HepG2 (cell line): ENCODE results near the gene SOX5. TPM values are rescaled to one million over a fixed set of nuclear protein-coding genes. Genes with fewer than 3 reads are reported as not detected.

Experiments used
- ATAC-seq: fragments of 200-7000 bp; cut with Tn5 transposase; 3 replicates; pipeline ENCODE4 v1.9.1; 2020; ENCODE audit warnings: mild to moderate bottlenecking, moderate library complexity
- BruUV-seq: library from RNA; stranded (reverse); fragments of 400-500 nt; replicated peaks from 2 replicates; lab custom pipeline; 2021; lab: Mats Ljungman, UMichigan
- CTCF ChIA-PET: fragments of 300-600 bp; formaldehyde crosslinking; extraction: SDS; loops from one replicate; lab custom pipeline; 2021; ENCODE audit warnings: low total read pairs, inconsistent platforms, low intra/inter-chr PET ratio; lab: Yijun Ruan, JAX
- POLR2A ChIA-PET: fragments of 350-600 bp; sonication (Branson Sonifier 250); formaldehyde crosslinking; loops from one replicate; lab custom pipeline; 2020; ENCODE audit warnings: antibody characterized with exemption, inconsistent platforms; lab: Yijun Ruan, JAX
- DNase-seq: peaks from one replicate; pipeline ENCODE4 v3.0.0-alpha.2; 2015; ENCODE audit warnings: low spot score
- FAIRE-seq: peaks from 3 replicates; lab custom pipeline; 2011; peaks lifted over from hg19 to GRCh38; lab: Jason Lieb, UNC
- H2AFZ ChIP-seq: one replicate; pipeline ENCODE4 v1.6.1; 2011; ENCODE audit warnings: low read length, inconsistent platforms
- H3K27ac ChIP-seq: fragments of 300-600 bp; 3 replicates; pipeline ENCODE4 v1.8.0; 2011; ENCODE audit warnings: mixed run types, mild to moderate bottlenecking, mixed read lengths, low read length, inconsistent platforms; ENCODE audit not compliant: insufficient read depth; ENCODE audit errors: extremely low read length
- H3K27me3 ChIP-seq, 2 experiments: fragments of 200-600 bp in 1 of 2; 2 replicates in 1 of 2; 3 replicates in 1 of 2; pipeline versions ENCODE4 v1.6.0 to v1.8.0; 2011; ENCODE audit warnings: low read length in 2 of 2, mild to moderate bottlenecking in 2 of 2, moderate library complexity in 2 of 2, inconsistent platforms in 1 of 2; ENCODE audit not compliant: insufficient read depth in 2 of 2, control insufficient read depth in 1 of 2
- H3K36me3 ChIP-seq, 2 experiments: fragments of 200-600 bp in 1 of 2; replicated peaks in 1 of 2; 2 replicates in 1 of 2; 3 replicates in 1 of 2; pipeline versions ENCODE4 v1.5.1 to v1.8.0; 2011; ENCODE audit warnings: low read length in 2 of 2, inconsistent platforms in 1 of 2; ENCODE audit not compliant: insufficient read depth in 2 of 2, control insufficient read depth in 1 of 2
- H3K4me1 ChIP-seq: 2 replicates; pipeline ENCODE4 v1.5.1; 2012; ENCODE audit warnings: low read length, inconsistent platforms; ENCODE audit not compliant: insufficient read depth
- H3K4me2 ChIP-seq: 2 replicates; pipeline ENCODE4 v1.6.0; 2011; ENCODE audit warnings: low read depth, low read length, inconsistent platforms
- H3K4me3 ChIP-seq, 3 experiments: fragments of 200-600 bp in 1 of 3; sonication (generic), shearing (Covaris generic) in 1 of 3; replicated peaks in 1 of 3; 2 replicates each; pipeline ENCODE4 v1.5.1; 2011 to 2016; ENCODE audit warnings: low read length in 3 of 3, inconsistent platforms in 2 of 3, low read depth in 2 of 3, mild to moderate bottlenecking in 2 of 3, control low read depth in 1 of 3, mixed read lengths in 1 of 3; ENCODE audit not compliant: insufficient read depth in 1 of 3
- H3K79me2 ChIP-seq: one replicate; pipeline ENCODE4 v1.6.1; 2011; ENCODE audit warnings: low read length, inconsistent platforms; ENCODE audit not compliant: insufficient read depth
- H3K9ac ChIP-seq: 2 replicates; pipeline ENCODE4 v1.6.0; 2011; ENCODE audit warnings: mild to moderate bottlenecking, low read depth, low read length, inconsistent platforms; ENCODE audit not compliant: insufficient read depth
- H3K9me3 ChIP-seq: 2 replicates; pipeline ENCODE4 v1.5.1; 2012; ENCODE audit warnings: mild to moderate bottlenecking, low read length
- H4K20me1 ChIP-seq: 2 replicates; pipeline ENCODE4 v1.6.0; 2011; ENCODE audit warnings: inconsistent platforms, mild to moderate bottlenecking, low read length, moderate library complexity; ENCODE audit not compliant: insufficient read depth
- DNMT3B ChIP-seq: conservative IDR thresholded peaks from 2 replicates; pipeline ENCODE4 v1.6.1; 2016; ENCODE audit warnings: missing biosample characterization, control low read depth
- EEA1 ChIP-seq: sonication (generic); formaldehyde crosslinking; IDR thresholded peaks from 2 replicates; pipeline ENCODE4 v1.5.1; 2020; ENCODE audit warnings: mild to moderate bottlenecking, missing genetic modification reagents, borderline replicate concordance
- EED ChIP-seq: sonication (generic); formaldehyde crosslinking; IDR thresholded peaks from 2 replicates; pipeline ENCODE4 v1.5.0; 2020; ENCODE audit warnings: mild to moderate bottlenecking, missing genetic modification reagents
- GATAD2A ChIP-seq: IDR thresholded peaks from 2 replicates; pipeline ENCODE4 v1.6.1; 2016
- MTF1 ChIP-seq: sonication (generic); formaldehyde crosslinking; IDR thresholded peaks from 2 replicates; pipeline ENCODE4 v1.5.0; 2020; ENCODE audit warnings: missing genetic modification reagents
- NFKB2 ChIP-seq: sonication (generic); formaldehyde crosslinking; IDR thresholded peaks from 2 replicates; pipeline ENCODE4 v1.4.0; 2020; ENCODE audit warnings: missing genetic modification reagents, borderline replicate concordance
- PRDM15 ChIP-seq: sonication (generic); formaldehyde crosslinking; IDR thresholded peaks from 2 replicates; pipeline ENCODE4 v1.4.0; 2020; ENCODE audit warnings: missing genetic modification reagents
- TBP ChIP-seq: sonication (generic); formaldehyde crosslinking; IDR thresholded peaks from 2 replicates; pipeline ENCODE4 v1.5.0; 2020; ENCODE audit warnings: missing genetic modification reagents
- TFDP2 ChIP-seq: sonication (generic); formaldehyde crosslinking; IDR thresholded peaks from 2 replicates; pipeline ENCODE4 v1.4.0; 2020; ENCODE audit warnings: missing genetic modification reagents
- UBTF ChIP-seq: sonication (generic); formaldehyde crosslinking; IDR thresholded peaks from 2 replicates; pipeline ENCODE4 v1.4.0; 2020; ENCODE audit warnings: mild to moderate bottlenecking, missing genetic modification reagents
- ZNF367 ChIP-seq: sonication (generic); formaldehyde crosslinking; IDR thresholded peaks from 2 replicates; pipeline ENCODE4 v1.4.0; 2020; ENCODE audit warnings: missing genetic modification reagents, borderline replicate concordance
- ZNF562 ChIP-seq: sonication (generic); formaldehyde crosslinking; IDR thresholded peaks from 2 replicates; pipeline ENCODE4 v1.8.0; 2022; ENCODE audit warnings: missing genetic modification reagents, borderline replicate concordance
- WGBS: methylation state at CpG from one replicate; pipeline ENCODE4 v1.1.6; 2017; ENCODE audit warnings: low lambda C conversion rate; 5-methylcytosine and 5-hydroxymethylcytosine counted together
- in situ Hi-C: cut with HindIII; loops from 2 replicates; pipeline ENCODE4 v1.10.0; 2017; ENCODE audit warnings: low pct_unique_long_range_greater_than_20kb; ENCODE audit not compliant: extremely low pct_ligation_motif_present
- intact Hi-C: fragments of 100-400 bp; cut with micrococcal nuclease; formaldehyde crosslinking; loops from one replicate; pipeline ENCODE4 v1.10.0; 2022; ENCODE audit not compliant: unreplicated experiment
- polyA plus RNA-seq, 8 experiments: library from polyadenylated mRNA; depleted of rRNA in 3 of 8; stranded (reverse) in 7 of 8; unstranded in 1 of 8; fragments of >200 nt; fragmentation: Illumina TruSeq in 4 of 8; extraction: Trizol in 4 of 8; gene quantifications; 2 replicates each; pipeline versions ENCODE4 v1.2.1 to v1.2.3, GENCODE V29; 2011 to 2016; ENCODE audit warnings: low read depth in 4 of 8, missing spikeins in 1 of 8, mixed read lengths in 1 of 8; ENCODE audit not compliant: insufficient read depth in 1 of 8
- total RNA-seq, 5 experiments: library from RNA; depleted of rRNA; stranded (reverse); fragments of >200 nt; fragmentation: Illumina TruSeq; extraction: Trizol; gene quantifications; 2 replicates each; pipeline ENCODE4 v1.2.3, GENCODE V29; 2016; ENCODE audit warnings: low read depth in 1 of 5
- TF ChIP-seq, protein P1 (sequence below): sonication (generic); formaldehyde crosslinking; conservative IDR thresholded peaks from 2 replicates; pipeline ENCODE4 v1.4.0; 2020; ENCODE audit warnings: missing genetic modification reagents

SOX5 gene
- total and polyA plus RNA-seq, 2 of the 13 experiments (the other 11 are each of a cell fraction or from before 2014, with no cell fraction given): 18.5 to 76.4 TPM

GRCh38 chr12:23803540-23803939 lies 145.9 kb downstream of the SOX5 start:
- no peaks in the 10 kb centered on the region for H3K4me1 ChIP-seq
- H3K79me2 ChIP-seq: peaks cover 7% of the 10 kb centered on the region
- H3K9me3 ChIP-seq: no peaks in the 10 kb centered on the region
- H3K4me3 ChIP-seq: no peak overlapping the region
- CTCF ChIA-PET: no interaction called here
- no peak for DNase-seq
- no peak overlapping the region for H2AFZ ChIP-seq
- FAIRE-seq: no peak
- intact Hi-C loops: no loop called here
- POLR2A ChIA-PET: no interaction called here
- H3K27ac ChIP-seq: no peak overlapping the region
- in situ Hi-C loops: no loop called here
- TF ChIP-seq DNMT3B (CRISPR knock-in tag) (no peak), UBTF (CRISPR knock-in tag) (no peak), MTF1 (CRISPR knock-in tag) (no peak), TBP (CRISPR knock-in tag) (no peak), PRDM15 (CRISPR knock-in tag) (no peak), EED (CRISPR knock-in tag) (no peak), EEA1 (CRISPR knock-in tag) (no peak), NFKB2 (CRISPR knock-in tag) (no peak), TFDP2 (CRISPR knock-in tag) (no peak), GATAD2A (CRISPR knock-in tag) (no peak), ZNF367 (CRISPR knock-in tag) (no peak), ZNF562 (CRISPR knock-in tag) (no peak)
- TF ChIP-seq, protein P1, sequence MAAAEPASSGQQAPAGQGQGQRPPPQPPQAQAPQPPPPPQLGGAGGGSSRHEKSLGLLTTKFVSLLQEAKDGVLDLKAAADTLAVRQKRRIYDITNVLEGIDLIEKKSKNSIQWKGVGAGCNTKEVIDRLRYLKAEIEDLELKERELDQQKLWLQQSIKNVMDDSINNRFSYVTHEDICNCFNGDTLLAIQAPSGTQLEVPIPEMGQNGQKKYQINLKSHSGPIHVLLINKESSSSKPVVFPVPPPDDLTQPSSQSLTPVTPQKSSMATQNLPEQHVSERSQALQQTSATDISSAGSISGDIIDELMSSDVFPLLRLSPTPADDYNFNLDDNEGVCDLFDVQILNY (CRISPR knock-in tag): no peak
- H3K9ac ChIP-seq: no peak overlapping the region
- ATAC-seq: no peak
- WGBS: 95% methylated on average over 2 of the region's 2 CpGs
- H3K4me2 ChIP-seq: no peak overlapping the region
- H4K20me1 ChIP-seq: no peaks in the 10 kb centered on the region
- H3K27me3 ChIP-seq: no peaks in the 10 kb centered on the region
- no TSS peak for BruUV-seq
- H3K36me3 ChIP-seq: peaks cover 3 to 5% of the 10 kb centered on the region in 2 experiments; a peak in 2 of 5 replicates
